ENCODE data around the gene INPP5J. TPM values are rescaled to one million over a fixed set of nuclear protein-coding genes. Genes with fewer than 3 reads are reported as not detected.

The INPP5J gene
- total RNA-seq, 1 experiment from 2014 or later, result not detected

DNA sequence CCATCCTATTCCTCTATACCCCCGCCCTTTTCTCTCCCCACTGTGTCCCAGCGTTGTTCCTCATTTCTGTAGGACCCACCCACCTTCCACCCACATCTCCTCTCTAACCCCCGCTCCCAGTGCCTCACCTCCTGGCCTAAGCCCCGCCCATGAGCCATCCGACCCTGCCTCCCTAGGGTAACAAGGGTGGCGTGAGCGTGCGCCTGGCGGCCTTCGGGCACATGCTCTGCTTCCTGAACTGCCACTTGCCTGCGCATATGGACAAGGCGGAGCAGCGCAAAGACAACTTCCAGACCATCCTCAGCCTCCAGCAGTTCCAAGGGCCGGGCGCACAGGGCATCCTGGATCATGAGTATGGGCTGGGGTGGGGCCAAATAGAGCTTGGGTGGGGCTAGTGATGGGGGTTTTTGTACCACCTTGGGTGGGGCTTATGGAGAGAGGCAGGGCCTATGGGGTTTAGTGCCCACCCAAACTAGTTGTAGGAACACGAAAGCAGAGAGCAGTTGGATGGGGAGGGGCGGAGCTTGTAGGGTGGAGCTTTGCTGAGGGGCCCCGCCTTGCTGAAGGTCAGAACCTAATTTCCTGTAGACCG, 4.5 kb downstream of the INPP5J start:
- Histone ChIP-seq H3K4me3 (no peak overlapping the region), H3K9me3 (no peaks in the 10 kb centered on the region), H3K36me3 (no peaks in the 10 kb centered on the region), H3K27me3 (no peaks in the 10 kb centered on the region; the same call in 1 of the 2 replicates)
- DNase-seq, result no peak

DNA sequence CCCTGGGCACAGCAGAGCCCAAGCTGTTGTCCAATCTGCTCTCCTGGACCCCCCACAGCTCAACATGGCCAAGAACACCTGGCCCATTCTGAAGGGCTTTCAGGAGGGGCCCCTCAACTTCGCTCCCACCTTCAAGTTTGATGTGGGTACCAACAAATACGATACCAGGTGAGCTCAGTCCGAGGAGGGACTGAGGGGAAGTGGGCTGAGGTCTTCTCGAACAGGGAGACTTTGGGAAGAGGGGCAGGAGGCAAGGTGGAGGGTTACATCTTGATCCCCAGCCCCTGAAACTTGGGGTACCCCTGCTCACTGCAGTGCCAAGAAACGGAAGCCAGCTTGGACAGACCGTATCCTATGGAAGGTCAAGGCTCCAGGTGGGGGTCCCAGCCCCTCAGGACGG, 5.4 kb downstream of the INPP5J start:
- no peak for DNase-seq
- Histone ChIP-seq H3K36me3 (no peaks in the 10 kb centered on the region), H3K9me3 (no peaks in the 10 kb centered on the region), H3K4me3 (no peak overlapping the region), H3K27me3 (no peaks in the 10 kb centered on the region; the same call in 1 of the 2 replicates)

GRCh38 chr22:31130873-31131272, 8.1 kb downstream of the INPP5J start:
- Histone ChIP-seq H3K4me3 (no peak overlapping the region), H3K9me3 (no peaks in the 10 kb centered on the region), H3K27me3 (no peaks in the 10 kb centered on the region), H3K36me3 (no peaks in the 10 kb centered on the region)
- DNase-seq, result no peak

GRCh38 chr22:31133911-31134310, 11.1 kb downstream of the INPP5J start:
- Histone ChIP-seq H3K27me3 (no peaks in the 10 kb centered on the region), H3K9me3 (no peaks in the 10 kb centered on the region), H3K36me3 (no peaks in the 10 kb centered on the region), H3K4me3 (no peak overlapping the region)
- no peak for DNase-seq

- Histone ChIP-seq H3K4me3 (no peak overlapping the region), H3K27me3 (no peaks in the 10 kb centered on the region), H3K9me3 (no peaks in the 10 kb centered on the region), H3K36me3 (no peaks in the 10 kb centered on the region)
- DNase-seq, result no peak
These were observed 11.9 kb downstream of the INPP5J start for GRCh38 chr22:31134688-31135087.

DNA sequence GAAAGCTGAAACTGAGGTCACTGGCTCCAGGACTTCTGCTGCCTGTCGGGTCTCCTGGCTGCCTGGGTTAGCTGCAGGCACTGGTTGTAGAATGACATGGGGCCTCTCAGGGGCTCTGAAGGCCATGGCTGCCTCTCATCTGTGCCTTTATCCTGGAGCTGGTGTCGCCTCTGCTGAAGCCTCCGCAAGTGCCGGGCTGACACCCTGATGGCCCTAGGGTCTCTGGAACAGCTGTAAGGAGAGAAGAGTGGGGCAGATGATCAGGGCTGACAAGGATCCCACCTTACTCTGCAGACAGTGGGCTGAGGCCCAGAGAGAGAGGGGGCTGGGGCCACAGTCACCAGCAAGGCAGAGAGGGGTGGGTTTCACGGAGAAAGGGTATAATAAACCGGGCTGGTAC, 12.9 kb downstream of the INPP5J start:
- DNase-seq, result no peak
- Histone ChIP-seq H3K4me3 (no peak overlapping the region), H3K27me3 (no peaks in the 10 kb centered on the region), H3K9me3 (no peaks in the 10 kb centered on the region), H3K36me3 (no peaks in the 10 kb centered on the region)

DNA sequence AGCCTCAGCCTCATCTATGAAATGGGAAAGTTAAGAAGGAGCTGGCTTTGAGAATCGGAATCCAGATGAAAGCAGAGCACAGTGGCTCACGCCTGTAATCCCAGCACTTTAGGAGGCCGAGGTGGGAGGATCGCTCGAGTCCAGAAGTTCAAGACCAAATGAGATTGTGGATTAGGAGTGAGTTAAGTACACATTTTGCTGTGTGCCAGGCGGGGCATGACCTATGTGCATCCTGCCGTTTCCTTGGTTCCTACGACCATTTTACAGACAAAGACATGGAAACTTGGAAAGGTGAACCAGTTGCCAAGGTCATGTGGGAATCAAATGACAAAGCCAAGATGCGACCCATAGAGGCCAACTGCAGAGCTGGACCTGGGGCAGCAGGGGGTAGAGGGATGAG, 13.4 kb downstream of the INPP5J start:
- H3K27me3 ChIP-seq, result no peaks in the 10 kb centered on the region
- H3K36me3 ChIP-seq, result no peaks in the 10 kb centered on the region
- H3K9me3 ChIP-seq, result no peaks in the 10 kb centered on the region
- H3K4me3 ChIP-seq, result no peak overlapping the region
- no peak for DNase-seq

DNA sequence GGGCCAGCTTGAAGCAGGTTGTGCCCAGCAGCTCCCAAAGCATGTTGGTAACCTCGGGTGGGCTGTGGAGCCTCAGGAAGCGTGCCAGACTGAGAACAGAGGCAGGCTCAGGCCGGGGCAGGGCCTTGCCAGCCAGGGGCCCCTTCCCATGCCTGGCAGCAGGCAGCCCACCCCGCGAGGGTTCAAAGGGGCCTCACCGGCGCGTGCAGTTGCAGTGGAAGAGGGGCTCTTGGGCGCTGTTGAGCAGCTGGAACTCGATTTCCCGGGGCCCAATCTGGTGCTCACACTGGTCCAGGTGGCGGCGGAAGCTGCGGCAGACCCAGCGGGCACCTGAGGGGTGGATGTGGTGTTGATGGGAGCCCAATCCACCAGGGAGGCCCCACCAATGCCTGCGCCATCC, 13.9 kb downstream of the INPP5J start:
- DNase-seq, result no peak
- no peaks in the 10 kb centered on the region for H3K9me3 ChIP-seq
- no peaks in the 10 kb centered on the region for H3K36me3 ChIP-seq
- no peaks in the 10 kb centered on the region for H3K27me3 ChIP-seq
- H3K4me3 ChIP-seq, result no peak overlapping the region

- Histone ChIP-seq H3K9me3 (no peaks in the 10 kb centered on the region), H3K36me3 (no peaks in the 10 kb centered on the region), H3K27me3 (no peaks in the 10 kb centered on the region), H3K4me3 (no peak overlapping the region)
- DNase-seq, result no peak
These were observed 15.0 kb downstream of the INPP5J start for GRCh38 chr22:31137721-31138120.

GRCh38 chr22:31138126-31138525, 15.4 kb downstream of the INPP5J start:
- no peak for DNase-seq
- Histone ChIP-seq H3K36me3 (no peaks in the 10 kb centered on the region), H3K27me3 (no peaks in the 10 kb centered on the region)

DNA sequence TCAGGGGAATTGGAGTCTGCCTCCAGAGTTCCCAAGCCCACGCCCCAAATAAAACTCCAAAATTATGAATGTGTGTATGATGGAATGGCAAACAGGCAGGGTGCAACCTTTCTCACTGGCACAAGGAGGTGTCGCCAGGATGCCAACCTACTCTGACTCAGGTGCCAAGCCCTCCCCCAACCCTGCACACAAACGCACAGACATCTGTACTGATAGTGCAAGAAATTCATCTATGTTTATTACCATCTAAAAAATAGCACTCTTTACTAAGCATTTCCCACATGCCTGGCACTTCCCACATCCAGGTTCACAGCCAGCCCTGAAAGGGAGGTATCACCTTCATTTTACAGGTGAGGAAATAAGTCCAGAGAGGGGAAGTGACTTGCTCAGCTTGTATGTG, 16.3 kb downstream of the INPP5J start:
- Histone ChIP-seq H3K36me3 (no peaks in the 10 kb centered on the region), H3K9me3 (no peaks in the 10 kb centered on the region), H3K27me3 (no peaks in the 10 kb centered on the region), H3K4me3 (no peak overlapping the region)
- DNase-seq, result no peak

More at GRCh38 chr22:31138126-31138525, 15.4 kb downstream of the INPP5J start:
- Histone ChIP-seq H3K4me3 (no peak overlapping the region), H3K9me3 (no peaks in the 10 kb centered on the region)

- no peak for DNase-seq
- no peaks in the 10 kb centered on the region for H3K9me3 ChIP-seq
- H3K27me3 ChIP-seq, result no peaks in the 10 kb centered on the region
- no peak within 1 kb of the TSS for H3K4me3 ChIP-seq
- H3K36me3 ChIP-seq, result no peaks in the 10 kb centered on the region
These were observed 17.3 kb downstream of the INPP5J start, which contains the start of gene PLA2G3 for GRCh38 chr22:31139866-31140716. TSS of gene PLA2G3 (minus strand) at chr22:31140508. CDS start at chr22:31140354, 154 bp downstream.

DNA sequence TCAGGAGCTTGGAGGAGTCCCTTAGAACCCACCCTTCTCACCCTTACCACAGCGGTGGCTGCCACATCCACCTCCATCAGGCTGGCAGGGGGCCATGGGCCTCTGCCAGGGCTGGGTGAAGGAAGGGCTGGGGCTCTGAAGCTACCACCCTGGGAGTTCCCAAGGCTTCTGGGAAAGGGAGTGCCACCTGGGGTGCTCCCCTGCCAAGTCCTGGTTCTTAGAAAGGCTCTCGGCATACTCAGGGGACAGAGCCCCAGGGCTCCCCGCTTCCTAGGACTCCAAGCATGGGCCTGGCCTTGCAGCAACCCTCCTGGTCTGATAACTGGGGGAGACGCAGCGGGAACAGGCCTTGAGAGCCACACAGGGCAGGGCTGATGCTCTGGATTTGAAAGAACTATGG, 18.0 kb downstream of the INPP5J start:
- Histone ChIP-seq H3K27me3 (no peaks in the 10 kb centered on the region), H3K36me3 (no peaks in the 10 kb centered on the region), H3K9me3 (no peaks in the 10 kb centered on the region), H3K4me3 (no peak overlapping the region)
- DNase-seq, result no peak

- no peaks in the 10 kb centered on the region for H3K36me3 ChIP-seq
- H3K4me3 ChIP-seq, result no peak overlapping the region
- H3K27me3 ChIP-seq, result no peaks in the 10 kb centered on the region
- no peak for DNase-seq
- no peaks in the 10 kb centered on the region for H3K9me3 ChIP-seq
These were observed 18.8 kb downstream of the INPP5J start for GRCh38 chr22:31141551-31141950.

DNA sequence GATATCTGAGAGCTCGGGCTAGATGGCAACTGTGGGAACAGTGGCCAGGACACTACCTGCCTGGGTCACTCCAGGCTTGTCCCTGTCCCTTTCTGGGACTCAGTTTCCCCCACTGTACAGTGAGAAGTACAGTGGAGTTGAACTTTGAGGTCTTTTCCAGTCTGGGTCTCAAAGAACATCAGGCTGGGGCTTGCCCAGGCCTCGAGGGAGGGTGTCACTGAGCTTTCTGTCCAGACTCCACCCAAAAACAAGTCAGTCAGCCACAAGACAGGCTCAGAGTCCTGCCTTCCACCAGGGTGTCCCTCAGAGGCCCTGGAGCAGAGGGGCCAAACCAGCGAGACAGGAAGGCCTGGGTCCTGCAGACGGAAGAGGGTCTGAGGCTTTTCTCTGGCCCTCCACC, 19.5 kb downstream of the INPP5J start:
- H3K27me3 ChIP-seq, result no peaks in the 10 kb centered on the region
- H3K4me3 ChIP-seq, result no peak overlapping the region
- H3K9me3 ChIP-seq, result no peaks in the 10 kb centered on the region
- DNase-seq, result no peak
- no peaks in the 10 kb centered on the region for H3K36me3 ChIP-seq

DNA sequence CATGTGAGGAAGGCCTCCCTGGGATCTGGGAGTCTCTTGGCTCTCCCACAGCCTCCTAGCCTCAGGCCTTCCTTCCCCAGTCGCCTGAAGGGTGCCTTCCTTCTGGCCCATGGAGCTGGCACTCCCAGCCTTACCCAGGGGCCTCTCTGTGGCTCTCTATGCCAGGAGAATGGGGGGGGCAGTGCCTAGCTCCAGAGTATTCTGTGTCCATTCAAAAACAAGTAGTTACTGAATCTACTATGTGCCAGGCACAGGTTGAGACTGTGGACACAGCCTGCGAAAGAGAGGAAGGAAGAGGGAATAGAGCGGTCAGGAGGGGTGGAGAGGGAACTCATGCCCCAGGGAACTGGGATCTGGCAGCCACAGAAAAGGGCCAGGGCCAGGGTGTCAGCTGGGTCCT, 20.3 kb downstream of the INPP5J start:
- Histone ChIP-seq H3K9me3 (no peaks in the 10 kb centered on the region), H3K36me3 (no peaks in the 10 kb centered on the region), H3K4me3 (no peak overlapping the region), H3K27me3 (no peaks in the 10 kb centered on the region)
- no peak for DNase-seq

DNA sequence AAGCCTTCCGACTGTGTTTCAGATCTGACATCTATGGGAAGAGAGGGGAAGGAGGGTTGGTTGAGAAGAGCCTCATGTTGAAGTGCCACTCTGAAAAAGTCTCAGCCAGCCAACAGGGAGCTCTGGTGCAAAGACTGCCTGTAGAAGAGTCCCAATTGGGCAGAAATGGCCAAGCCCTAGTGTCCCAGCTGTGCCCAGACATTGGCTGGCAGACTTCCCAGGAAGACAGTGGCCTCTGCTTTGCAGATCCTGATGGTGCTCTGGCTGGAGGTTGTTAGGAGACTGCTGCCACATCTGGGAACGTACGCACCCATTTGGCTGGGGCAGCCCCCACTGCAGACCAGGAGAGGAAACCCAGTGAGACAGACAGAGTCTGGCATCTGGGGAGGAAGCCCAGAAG, 20.8 kb downstream of the INPP5J start:
- no peak for DNase-seq
- Histone ChIP-seq H3K9me3 (no peaks in the 10 kb centered on the region), H3K4me3 (no peak overlapping the region), H3K27me3 (no peaks in the 10 kb centered on the region), H3K36me3 (no peaks in the 10 kb centered on the region)

- no peaks in the 10 kb centered on the region for H3K27me3 ChIP-seq
- no peak overlapping the region for H3K4me3 ChIP-seq
- DNase-seq, result no peak
- H3K9me3 ChIP-seq, result no peaks in the 10 kb centered on the region
- H3K36me3 ChIP-seq, result no peaks in the 10 kb centered on the region
These were observed 21.5 kb downstream of the INPP5J start for GRCh38 chr22:31144223-31144622.

All from MG63 (cell line).